Measurements from ENCODE around the gene UFD1.

The UFD1 gene

DNA sequence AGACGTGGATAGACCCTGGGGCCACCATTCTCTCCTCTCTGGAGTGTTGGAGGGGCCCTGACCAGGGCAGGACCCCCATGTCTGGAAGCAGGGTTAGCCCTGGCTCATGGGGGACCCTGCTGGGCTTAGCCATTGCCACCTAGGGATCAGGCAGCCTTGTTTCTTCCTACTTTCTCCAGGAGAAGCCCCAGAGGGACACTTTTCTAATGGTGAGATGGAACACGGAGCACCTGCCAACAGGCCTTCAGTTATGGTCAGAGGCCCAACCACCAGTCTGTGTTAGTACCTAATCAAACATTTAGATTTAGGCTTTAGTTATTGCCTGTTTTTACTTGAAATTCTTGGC, 29.6 kb downstream of the UFD1 start:
- TF ChIP-seq, protein P1, sequence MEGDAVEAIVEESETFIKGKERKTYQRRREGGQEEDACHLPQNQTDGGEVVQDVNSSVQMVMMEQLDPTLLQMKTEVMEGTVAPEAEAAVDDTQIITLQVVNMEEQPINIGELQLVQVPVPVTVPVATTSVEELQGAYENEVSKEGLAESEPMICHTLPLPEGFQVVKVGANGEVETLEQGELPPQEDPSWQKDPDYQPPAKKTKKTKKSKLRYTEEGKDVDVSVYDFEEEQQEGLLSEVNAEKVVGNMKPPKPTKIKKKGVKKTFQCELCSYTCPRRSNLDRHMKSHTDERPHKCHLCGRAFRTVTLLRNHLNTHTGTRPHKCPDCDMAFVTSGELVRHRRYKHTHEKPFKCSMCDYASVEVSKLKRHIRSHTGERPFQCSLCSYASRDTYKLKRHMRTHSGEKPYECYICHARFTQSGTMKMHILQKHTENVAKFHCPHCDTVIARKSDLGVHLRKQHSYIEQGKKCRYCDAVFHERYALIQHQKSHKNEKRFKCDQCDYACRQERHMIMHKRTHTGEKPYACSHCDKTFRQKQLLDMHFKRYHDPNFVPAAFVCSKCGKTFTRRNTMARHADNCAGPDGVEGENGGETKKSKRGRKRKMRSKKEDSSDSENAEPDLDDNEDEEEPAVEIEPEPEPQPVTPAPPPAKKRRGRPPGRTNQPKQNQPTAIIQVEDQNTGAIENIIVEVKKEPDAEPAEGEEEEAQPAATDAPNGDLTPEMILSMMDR (IDR thresholded peaks at IDR 0.05) = no peak

DNA sequence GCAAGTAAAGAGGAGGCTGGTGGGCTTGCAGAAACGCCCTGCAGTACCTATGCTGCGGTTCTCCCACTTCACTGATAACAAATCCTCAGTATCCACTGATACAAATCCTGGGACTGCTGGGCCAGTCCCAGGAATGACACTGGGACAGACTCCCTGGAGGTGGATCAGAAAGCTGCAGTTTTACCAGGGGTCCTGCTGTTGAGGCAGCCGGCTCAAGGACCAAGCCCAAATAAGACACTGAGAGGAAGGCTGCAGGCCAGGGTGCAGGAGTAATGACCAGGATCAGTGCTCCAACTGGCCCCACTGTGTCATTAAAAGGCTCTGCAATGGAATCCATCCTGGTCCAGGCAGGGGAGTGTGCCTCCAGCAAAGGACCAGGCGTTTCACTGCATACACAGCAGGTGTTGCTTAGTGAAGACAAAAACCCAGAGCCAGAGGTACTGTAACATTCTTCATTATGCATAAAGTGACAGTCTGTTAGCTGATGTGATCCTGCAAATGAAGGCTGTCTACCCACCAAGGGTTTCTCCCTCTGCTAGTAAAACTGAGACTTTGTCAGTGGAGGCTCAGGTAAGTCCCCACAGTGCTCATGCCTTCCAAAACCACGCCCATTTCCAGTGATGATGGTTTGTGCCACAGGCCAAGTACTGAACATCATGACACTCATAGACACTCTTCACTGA, 30.1 kb downstream of the UFD1 start:
- TF ChIP-seq, protein P1 (IDR thresholded peaks at IDR 0.05) = no peak

DNA sequence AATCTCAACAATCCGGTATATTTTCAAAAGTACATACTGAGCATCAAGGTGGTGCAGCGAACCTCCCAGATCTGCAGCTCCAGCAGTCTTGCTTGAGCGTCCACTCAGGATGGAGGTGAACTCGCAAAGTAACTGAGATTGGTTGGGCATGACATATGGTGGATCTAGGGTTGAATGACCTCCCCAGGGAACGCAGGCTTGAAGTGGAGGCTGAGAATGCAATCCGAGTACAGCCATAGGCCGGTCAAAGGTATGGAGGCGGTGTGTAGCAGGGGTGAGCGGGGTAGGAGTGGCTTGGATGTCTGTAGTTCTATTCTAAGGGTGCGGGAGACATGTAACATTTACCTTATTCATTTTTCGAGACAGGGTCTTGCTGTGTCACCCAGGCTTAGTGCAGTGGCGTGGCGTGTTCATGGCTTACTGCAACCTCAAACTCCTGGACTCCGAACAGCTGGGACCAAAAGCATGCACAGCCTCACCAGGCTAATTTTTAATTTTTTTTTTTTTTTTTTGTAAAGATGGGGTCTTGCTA, 30.9 kb downstream of the UFD1 start:
- TF ChIP-seq, protein P1 (IDR thresholded peaks at IDR 0.05) = no peak

DNA sequence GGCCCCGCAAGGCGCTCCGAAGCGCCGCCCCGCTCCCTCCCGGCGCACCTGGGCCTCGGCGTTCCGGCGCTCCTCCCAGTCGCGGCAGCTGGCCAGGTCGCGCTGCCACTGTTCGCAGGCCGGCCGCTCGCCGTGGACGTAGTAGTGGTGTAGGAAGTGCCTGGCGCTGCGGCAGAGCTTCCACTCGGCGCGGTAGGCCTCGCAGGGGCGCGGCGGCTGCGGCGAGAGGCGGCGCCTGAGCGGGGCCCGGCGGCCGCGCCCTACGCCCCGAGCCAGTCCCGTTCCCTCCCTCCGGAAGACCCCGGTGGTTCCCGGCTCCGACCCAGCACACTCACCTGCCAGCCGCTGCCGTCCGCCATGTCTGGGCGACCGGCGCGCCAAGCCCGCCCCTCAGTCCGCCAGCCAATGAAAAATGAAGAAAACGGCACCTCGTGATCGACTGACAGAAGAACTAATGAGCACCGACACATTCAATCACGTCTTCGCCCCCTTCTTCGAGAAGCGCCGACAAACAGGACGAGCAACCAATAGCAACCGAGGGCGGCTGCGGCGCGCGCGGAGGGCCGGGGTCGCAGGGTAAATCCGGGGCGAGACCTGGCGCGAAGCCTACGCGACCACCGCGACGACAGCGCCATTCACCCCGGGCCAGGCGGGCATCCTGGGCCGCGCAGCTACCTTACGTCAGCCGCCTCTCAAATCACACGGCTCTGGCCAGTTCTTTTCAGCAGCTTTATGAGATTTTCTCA, 31.5 kb downstream of the UFD1 start, which contains the start of gene C22orf39:
Gene C22orf39 (minus strand): TSS at position 382 of the 746 bp plus-strand sequence. CDS start 23 bp downstream, at position 359.
- TF ChIP-seq, protein P1 (IDR thresholded peaks at IDR 0.05) = no peak

DNA sequence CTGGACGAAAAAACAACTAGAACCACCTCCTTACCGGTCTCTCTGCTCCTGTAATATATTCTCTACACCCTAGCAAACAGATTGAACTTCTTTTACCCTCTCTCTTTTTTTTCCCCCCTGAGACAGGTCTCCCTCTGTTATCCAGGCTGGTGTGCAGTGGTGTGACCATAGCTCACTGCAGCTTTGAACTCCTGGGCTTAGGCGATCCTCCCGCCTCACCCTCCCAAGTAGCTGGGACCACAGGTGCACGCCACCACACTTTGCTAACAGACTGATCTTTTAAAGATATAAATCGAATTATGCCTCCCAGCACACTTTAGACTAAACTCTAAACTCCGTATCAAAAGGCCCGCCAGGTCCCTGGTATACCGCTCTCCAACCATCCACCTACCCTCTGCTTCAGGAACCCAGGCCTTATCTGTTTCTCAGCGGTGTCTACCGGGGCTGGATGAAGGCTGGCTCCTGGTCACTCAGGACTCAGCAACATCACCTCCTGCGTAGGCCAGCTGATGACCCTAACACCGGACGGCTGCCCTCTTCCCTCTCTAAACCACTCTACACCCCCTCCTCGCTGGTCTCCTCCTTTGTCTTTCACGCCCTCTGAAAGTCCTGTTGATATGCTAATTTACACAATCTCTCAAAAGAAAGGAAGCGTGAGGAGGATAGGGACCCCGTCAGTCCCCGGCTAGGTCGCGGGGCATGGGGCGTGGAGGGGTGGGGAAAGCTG, 32.2 kb downstream of the UFD1 start:
- TF ChIP-seq, protein P1 (IDR thresholded peaks at IDR 0.05) = no peak

DNA sequence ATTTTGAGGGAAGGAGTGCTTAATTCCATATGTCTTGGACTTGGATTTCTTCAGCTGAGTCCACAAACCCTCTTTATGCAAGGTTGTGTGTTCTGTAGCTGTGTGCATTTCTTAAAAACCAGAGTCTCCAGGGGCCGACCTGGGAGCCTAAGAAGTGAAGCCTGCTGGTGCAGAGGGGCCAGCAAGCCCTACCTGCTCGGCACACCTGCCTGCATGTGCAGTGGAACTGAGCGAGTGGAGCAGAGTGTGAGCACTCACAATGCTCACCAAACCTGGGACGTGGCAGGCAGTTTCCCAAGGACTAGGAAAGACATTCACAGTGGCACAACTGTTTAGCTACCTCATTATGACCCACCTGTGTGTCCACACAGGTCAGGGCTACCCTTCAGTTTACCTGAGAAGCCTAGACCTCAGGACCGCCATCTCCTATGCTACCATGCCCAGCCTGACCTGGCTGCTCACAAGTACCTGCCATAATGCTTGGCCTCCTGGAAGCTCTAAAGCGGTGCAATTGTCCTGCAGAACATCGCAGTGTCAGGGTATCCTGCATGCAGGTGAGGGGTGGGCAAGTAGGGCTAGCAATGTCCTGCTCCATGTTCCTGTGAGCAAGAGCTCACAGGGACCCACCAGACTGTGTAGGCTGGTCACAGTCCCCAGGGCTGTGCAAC, 35.3 kb downstream of the UFD1 start:
- TF ChIP-seq, protein P1 (IDR thresholded peaks at IDR 0.05) = no peak

DNA sequence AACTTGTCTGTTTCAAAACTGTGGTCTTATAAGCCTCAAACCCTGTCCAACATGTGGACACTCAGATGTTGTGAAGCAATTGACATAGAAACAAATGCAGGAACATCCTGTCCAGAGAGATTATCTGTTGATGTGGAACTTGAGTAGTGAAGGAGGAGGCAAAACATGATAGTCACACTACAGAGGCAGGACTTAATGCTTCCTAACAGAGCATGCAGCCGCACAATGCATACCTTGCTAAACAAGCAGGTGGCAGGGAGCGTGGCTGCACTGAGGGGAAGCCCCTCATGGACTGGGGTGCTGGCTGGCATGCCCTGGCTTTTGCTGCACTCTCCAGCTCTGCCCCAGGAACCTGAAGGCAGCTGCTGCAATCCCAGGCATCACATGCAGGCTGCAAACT, 36.8 kb downstream of the UFD1 start:
- TF ChIP-seq, protein P1 (IDR thresholded peaks at IDR 0.05) = no peak

All from LNCAP (cell line).